NCI-H69 (cell line): ENCODE measurements around the gene ZBTB38.

Experiments used
- DNase-seq: peaks from one replicate; lab custom pipeline; 2025; lab: John Stamatoyannopoulos, UW

ZBTB38 gene, protein sequence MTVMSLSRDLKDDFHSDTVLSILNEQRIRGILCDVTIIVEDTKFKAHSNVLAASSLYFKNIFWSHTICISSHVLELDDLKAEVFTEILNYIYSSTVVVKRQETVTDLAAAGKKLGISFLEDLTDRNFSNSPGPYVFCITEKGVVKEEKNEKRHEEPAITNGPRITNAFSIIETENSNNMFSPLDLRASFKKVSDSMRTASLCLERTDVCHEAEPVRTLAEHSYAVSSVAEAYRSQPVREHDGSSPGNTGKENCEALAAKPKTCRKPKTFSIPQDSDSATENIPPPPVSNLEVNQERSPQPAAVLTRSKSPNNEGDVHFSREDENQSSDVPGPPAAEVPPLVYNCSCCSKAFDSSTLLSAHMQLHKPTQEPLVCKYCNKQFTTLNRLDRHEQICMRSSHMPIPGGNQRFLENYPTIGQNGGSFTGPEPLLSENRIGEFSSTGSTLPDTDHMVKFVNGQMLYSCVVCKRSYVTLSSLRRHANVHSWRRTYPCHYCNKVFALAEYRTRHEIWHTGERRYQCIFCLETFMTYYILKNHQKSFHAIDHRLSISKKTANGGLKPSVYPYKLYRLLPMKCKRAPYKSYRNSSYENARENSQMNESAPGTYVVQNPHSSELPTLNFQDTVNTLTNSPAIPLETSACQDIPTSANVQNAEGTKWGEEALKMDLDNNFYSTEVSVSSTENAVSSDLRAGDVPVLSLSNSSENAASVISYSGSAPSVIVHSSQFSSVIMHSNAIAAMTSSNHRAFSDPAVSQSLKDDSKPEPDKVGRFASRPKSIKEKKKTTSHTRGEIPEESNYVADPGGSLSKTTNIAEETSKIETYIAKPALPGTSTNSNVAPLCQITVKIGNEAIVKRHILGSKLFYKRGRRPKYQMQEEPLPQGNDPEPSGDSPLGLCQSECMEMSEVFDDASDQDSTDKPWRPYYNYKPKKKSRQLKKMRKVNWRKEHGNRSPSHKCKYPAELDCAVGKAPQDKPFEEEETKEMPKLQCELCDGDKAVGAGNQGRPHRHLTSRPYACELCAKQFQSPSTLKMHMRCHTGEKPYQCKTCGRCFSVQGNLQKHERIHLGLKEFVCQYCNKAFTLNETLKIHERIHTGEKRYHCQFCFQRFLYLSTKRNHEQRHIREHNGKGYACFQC (N-terminal part only)

GRCh38 chr3:141368062-141368924, at the start of gene ZBTB38:
Gene ZBTB38 (plus strand): TSS chr3:141368504. CDS start chr3:141442389, 73,885 bp downstream.
- DNase-seq: no peak

DNA sequence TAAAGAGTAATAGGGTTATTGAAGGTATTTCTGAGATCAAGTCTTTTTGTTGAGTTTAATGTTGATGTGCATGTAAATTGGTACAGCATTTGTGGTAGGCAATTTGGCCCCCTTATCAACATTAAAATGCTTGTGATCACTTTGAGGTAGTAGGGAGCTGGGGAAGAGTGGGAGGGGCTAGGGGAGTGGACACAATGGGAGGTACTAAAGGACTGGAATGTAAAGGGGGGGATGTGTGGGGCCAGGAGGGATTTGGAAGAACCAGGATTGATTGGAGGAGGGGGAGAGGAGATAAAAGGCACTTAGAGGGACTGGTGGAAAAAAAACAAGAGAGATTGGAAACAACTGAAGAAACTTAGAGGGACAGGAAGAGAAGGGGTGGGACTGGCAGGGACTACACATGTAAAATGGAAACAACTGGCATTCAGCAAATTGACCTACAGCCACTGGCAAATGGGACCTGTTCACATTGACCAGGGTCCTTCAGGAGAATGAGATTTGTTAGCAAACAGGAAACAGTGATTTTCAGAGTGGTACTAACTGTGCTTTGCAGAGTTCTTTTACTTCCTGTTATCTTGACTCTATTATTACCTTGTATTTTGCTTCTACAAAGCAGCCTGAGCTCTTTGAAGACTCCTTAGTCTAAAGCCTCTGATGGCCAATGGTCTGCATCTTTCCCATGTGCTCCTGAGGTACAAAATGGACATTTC, 47.8 kb upstream of the ZBTB38 start:
- DNase-seq: no peak

DNA sequence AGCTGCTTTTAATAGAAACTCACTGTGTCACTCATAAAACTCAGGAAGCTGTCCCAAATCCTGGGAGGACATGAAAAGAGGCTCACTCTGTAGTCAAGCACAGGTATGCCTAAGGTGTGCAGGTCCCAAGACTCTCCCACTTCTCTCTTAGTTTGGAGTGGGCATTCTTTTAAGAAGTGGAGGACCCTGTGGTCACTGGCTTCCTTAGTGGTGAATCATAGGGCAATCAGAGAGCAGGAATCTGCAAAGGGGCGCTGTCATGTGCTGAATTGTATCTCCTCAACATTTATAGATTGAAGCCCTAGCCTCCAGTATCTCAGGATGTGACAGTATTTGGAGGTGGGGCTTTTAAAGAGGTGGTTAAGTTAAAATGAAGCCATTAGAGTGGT, 47.2 kb upstream of the ZBTB38 start:
- no peak for DNase-seq

DNA sequence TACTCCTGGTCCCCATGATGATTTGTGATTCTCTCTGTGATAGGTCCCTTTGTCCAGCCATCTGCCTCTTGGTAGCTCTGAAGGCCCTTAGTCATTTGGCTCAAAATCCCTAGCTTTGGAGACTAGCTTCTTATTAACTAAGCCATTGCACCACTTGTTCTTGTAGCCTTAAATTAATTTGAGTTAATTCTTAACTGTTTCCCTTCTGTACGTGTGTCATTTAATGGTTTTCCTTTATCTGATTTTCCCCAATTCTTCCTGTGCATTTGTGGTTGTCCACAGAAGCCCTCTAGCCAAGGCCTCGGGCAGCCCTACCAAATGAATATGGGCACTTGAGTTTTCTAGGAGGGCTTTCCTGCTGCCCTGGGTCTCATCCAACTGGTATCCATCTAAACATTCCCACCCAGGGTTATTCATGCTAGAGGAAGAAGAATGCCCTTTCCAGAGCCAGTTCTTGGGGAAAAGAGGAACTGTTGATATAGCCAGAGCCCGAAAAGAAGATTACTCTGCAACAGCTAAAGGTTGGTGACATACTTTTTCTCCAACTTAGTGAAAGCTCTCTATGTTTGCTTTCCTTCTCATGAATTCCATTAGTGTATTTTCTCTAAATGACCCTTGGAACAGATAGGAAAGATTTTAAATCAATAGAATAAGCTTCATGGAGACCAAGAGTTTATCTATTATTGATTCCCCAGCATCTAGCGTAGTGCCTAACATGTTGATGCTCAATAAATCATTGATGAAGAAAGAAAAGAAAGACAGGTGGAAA, 44.2 kb upstream of the ZBTB38 start:
- DNase-seq: no peak

DNA sequence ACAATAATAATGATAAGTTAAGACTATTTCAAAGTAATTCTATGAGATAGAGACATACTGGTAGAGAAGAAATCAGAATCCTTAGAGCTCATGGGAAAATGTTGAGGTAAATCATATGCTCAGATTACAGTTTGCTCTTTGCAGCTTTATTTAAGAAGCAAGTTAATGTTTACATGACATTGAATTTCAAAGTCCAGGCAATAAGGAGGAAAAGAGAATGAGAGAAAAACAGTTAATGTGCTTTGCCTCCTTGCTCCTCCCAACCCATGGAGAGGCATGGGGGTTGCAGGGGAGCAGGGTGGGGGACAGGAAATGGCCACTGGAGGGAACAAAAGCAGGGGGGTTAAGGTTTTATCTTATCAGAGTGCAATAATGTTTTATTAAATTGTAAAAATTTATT, 42.2 kb upstream of the ZBTB38 start:
- no peak for DNase-seq

DNA sequence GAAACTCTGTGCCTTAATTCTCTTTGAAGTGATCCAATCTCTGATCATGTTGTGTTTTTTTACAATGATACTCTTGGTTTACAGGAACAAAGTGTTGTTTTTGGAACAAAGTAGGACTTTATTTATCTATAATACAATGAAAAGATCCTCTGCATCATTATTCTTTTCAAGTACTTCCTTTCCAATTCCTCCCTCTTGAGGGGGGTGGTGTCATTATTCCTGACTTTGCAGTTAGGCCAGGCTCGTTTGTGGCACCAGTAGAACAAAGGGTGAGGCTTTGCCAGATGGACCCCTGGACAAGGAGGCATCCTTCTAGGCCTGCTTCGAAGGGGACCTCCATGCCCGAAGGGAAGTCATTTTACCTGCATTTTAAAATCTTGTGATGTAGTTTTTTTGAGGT, 41.7 kb upstream of the ZBTB38 start:
- DNase-seq: no peak

DNA sequence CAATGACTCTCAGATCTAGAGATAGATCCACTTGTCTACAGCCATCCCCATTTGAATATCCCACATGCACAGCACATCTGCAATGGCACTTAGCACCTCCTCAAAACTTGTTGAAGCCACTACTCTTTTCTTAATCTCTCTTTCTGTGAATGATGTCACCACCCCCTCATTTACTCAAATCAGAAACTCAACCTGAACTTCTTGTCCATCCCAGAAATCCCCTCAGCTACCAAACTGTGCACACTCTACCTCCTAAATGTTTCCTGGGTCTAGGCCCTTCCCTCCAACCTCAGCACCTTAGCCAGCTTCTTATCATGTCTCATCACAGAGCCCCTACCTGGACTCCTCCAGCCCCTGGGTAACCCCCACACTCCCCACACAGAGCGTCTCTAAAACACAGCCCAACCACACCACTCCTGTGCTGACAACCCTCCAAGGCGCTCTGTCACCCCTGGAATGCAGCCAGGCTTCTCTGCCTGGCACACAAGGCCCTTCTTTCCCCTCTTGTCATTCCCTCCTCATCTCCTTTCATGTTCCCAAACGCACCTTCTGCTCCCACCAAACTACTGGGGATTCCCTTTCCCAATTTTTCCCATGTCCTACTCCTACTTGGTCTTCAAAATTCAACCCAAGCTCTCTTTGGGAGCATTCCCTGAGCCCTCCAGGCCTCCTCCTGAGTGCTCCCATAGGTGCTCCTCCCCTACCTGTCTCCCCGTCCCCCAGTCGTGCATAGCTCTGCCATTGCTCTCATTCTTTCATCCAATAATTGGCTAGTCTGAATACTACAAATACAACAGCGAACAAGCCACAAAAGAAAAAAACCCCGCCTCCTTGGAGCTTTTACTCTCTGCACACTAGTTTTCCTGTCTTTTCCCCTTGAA, 39.8 kb upstream of the ZBTB38 start:
- no peak for DNase-seq

GRCh38 chr3:141330235-141330634, 38.1 kb upstream of the ZBTB38 start:
- no peak for DNase-seq

DNA sequence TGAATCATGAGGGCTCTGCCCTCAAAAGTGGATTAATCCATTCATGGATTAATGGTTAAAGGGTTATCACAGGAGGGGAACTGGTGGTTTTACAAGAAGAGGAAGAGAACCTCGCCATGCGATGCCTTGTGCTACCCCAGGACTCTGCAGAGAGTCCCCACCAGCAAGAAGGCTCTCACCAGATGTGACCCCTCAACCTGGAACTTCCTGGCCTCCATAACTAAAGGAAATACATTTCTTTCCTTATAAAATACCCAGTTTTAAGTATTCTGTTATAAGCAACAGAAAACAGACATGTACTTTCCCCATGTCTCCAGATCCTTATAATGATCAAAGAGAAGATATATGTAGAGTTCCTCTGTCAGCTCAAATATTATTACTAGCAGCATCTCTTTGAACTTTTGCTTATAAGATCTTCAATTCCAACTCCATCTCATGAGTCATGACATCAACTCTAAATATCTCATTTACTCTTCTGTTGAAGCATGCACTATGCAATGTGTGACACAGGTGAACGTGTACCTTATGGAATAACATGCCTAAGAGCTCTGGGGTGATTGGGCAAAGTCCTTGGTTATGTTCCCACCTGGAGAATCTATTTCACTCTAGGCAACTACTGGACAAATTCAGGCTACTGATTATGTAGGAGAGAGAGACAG, 37.5 kb upstream of the ZBTB38 start:
- no peak for DNase-seq

- no peak for DNase-seq
These were observed 36.7 kb upstream of the ZBTB38 start for GRCh38 chr3:141331377-141332318.

GRCh38 chr3:141332416-141332815, 35.9 kb upstream of the ZBTB38 start:
- DNase-seq: no peak

DNA sequence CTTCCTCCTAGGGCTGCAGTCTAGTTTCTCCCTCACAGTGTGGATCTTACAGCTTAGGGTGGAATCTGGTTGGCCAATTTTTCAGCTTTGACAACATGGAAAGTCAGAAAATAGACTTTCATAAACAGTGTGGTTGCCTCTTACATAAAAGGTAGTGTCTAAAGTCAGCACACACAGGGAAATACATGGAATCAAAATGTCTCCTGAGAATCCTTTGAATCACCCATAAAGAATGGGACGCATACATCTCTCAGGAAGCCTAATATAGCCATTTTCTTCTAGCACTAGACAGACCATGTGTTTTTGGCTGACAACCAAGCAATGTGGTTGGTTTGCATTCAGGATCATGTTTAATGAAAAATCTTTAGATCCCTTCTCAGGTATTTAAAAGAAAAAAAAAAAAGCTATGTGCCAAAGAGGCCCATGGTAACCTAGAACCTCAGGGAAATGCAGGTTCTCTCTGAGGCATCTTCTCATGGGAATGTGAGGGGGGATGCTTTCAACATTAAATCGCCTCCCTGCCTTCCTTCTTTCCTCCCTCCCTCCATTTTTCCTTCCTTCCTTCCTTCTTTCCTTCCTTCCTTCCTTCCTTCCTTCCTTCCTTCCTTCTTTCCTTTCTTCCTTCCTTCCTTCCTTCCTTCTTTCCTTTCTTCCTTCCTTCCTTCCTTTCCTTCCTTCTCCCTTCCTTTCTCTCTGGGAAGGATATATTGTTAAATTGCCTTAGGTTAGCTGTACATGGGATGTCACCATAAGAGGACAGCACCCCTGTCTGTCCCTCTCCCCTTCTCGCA, 34.3 kb upstream of the ZBTB38 start:
- DNase-seq: no peak

GRCh38 chr3:141334627-141335250, 33.6 kb upstream of the ZBTB38 start:
- DNase-seq: no peak

GRCh38 chr3:141335531-141336061, 32.7 kb upstream of the ZBTB38 start:
- no peak for DNase-seq

GRCh38 chr3:141336672-141337522, 31.4 kb upstream of the ZBTB38 start:
- DNase-seq: no peak
